CD4-positive, alpha-beta T cell treated with Interleukin-10 for 1 hour (primary cell): ENCODE results near the gene PLEKHN1.

Source experiments
- DNase-seq: peaks from one replicate; pipeline ENCODE4 v3.0.0-alpha.2; 2020

The PLEKHN1 gene

GRCh38 chr1:931380-932172 lies 34.7 kb upstream of the PLEKHN1 start:
- no peak for DNase-seq

DNA sequence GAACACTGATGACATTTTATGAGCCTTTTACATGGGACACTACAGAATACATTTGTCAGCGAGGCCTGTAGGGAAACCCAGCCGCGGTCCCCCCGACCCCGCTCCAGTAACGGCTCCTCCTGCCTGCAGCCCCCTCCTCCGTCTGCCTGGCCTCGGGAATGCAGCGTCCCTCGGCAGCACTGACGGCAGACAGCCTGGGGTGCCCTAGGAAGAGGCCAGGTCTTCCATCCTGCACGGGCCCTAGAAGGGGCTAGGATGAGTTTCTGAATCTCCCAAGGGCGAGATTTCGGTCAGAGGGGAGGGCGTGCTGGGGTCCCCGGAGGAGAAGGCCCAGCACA lies 34.1 kb upstream of the PLEKHN1 start:
- DNase-seq: no peak

DNA sequence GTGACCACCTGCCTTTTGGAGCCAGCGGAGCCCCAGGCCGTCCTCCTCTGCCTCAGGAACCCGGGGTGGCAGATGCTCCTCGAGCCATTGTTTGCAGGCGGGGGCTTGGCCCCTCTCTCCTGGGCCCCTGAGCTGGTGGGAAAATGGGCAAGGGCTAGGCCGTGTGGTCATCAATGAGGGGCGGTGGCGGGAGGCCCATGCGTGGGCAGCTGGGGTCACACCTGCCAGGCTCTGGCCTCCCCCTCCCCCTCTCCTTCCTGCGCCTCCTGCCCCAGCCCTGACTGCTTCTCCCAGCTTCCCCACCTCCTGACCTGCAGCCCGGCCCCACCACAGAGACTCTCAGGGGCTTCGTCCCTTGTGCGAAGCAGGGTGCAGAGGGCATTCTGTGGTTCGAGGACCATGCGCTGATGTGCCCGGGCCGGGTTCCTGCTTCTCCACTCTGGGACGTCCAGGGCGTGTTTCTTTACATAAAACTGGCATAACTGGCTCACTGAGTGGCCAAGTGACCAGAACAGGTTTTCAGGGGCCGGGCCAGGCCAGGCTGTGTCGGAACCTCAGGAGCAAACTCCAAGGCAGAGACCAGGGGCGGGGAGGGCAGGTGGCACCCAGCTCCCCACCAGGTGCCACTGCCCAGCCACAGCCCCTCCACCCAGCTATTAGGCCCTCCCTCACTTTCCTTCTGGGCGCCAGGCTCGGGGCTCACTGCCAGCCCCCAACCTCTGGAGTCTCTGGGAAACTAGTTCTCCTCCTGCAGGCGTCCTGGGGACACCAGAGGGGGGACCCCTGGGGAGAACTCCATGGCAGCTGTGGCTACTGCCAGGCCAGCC lies 33.3 kb upstream of the PLEKHN1 start:
- no peak for DNase-seq

- no peak for DNase-seq
Observed at GRCh38 chr1:933603-933940, 32.7 kb upstream of the PLEKHN1 start.

- no peak for DNase-seq
Observed at GRCh38 chr1:934991-935750, 31.1 kb upstream of the PLEKHN1 start.

DNA sequence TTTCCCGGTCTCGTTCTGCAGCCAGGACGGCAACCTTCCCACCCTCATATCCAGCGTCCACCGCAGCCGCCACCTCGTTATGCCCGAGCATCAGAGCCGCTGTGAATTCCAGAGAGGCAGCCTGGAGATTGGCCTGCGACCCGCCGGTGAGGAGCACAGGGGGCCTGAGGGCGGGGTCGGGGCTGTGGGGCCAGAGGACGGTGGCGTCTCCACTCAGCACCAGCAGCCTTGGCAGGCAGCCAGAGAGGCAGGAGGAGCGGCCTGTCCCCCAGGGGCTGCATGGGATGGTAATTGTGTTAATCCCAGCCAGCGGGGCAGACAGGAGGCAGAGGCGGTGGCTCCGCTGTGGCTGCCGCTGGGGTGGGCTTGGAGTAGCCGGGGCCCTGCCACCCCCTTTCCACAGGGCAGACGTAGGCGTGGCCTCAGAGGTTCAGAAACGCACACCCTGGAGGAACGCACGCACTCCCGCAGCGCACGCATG lies 30.5 kb upstream of the PLEKHN1 start:
- no peak for DNase-seq

- no peak for DNase-seq
Observed at GRCh38 chr1:936348-937264, 29.7 kb upstream of the PLEKHN1 start.

GRCh38 chr1:937521-937920 lies 28.8 kb upstream of the PLEKHN1 start:
- DNase-seq: no peak

DNA sequence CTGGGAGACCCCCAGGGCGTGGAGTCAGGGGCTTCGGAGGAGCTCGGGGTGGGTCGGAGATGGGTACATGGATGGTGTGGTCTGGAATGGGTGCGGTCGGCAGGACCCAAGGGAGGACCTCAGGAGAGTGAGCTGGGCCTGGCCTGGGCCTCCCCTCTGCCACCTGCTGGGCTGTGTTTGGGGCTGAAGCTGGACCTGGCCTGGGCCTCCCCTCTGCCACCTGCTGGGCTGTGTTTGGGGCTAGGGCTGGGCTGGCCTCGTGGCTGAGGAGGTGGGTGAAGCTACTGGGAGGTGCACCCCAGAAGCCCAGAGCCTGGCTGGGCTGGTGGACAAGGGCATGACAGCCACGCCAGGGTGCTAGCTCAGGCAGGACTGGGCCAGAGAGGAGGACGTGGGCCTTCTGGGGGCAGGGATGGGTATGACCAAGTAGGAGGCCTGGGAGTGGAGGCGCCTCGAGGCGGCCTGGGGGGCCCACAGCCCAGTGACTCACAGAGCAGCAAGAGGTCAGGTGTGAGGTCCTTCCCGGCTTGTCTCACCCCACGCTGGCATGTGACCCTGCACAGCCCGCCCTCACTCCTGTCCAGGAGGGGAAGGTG lies 28.1 kb upstream of the PLEKHN1 start:
- no peak for DNase-seq

DNA sequence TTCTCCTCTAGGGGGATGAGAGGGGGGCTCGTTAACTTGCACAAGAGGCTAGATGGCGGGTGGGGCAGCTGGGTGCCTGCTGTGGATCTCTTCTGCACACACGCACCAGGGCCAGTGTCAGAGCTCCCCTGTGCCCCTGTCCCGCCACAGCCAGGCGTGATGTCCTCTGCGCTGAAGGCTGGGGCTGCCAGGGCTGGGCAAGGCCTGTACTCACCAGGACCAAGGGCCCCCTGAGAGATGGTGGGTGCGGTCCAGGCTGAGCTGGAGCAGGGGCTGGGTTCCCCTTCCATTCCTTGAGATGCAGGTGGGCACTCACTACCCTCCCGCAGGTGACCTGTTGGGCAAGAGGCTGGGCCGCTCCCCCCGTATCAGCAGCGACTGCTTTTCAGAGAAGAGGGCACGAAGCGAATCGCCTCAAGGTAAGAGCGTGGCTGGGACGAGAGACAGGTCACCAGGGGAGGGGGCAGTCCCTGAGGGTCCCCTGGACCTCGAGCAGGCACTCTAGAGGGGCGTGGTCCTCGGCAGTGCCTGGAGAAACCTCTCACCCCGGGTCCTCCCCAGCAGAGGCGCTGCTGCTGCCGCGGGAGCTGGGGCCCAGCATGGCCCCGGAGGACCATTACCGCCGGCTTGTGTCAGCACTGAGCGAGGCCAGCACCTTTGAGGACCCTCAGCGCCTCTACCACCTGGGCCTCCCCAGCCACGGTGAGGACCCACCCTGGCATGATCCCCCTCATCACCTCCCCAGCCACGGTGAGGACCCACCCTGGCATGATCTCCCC lies 27.4 kb upstream of the PLEKHN1 start:
- DNase-seq: no peak

DNA sequence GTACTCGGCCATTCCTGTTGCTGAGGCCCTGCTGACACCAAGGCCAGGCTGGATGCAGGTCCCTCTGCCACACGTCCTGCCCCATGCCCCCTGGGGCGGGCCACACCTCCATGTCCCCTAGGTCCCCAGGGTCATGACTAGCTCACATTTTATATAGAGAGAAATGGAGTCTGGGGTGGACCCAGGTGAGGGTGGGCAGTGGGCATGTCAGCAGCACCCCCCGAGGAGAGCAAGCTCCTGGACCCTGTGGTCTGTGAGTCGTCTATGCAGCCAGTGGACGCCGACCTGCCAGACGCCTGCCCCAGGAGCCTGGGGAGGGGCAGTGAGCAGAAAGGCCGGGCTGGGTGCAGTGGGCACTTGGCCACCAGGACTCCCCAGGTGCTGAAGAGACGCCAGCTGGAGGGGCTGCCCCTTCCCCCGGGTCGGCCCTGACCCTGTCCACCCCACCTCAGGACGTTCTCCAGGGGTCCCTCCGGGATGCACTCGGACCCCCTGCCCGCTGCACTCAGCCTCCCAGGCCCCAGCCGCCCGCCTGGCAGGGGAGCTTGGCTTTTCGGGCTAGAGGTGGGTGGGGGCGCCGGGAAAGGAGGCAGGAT lies 26.7 kb upstream of the PLEKHN1 start:
- no peak for DNase-seq

GRCh38 chr1:940107-941014 lies 25.9 kb upstream of the PLEKHN1 start:
- no peak for DNase-seq

GRCh38 chr1:941015-941587 lies 25.2 kb upstream of the PLEKHN1 start:
- no peak for DNase-seq

DNA sequence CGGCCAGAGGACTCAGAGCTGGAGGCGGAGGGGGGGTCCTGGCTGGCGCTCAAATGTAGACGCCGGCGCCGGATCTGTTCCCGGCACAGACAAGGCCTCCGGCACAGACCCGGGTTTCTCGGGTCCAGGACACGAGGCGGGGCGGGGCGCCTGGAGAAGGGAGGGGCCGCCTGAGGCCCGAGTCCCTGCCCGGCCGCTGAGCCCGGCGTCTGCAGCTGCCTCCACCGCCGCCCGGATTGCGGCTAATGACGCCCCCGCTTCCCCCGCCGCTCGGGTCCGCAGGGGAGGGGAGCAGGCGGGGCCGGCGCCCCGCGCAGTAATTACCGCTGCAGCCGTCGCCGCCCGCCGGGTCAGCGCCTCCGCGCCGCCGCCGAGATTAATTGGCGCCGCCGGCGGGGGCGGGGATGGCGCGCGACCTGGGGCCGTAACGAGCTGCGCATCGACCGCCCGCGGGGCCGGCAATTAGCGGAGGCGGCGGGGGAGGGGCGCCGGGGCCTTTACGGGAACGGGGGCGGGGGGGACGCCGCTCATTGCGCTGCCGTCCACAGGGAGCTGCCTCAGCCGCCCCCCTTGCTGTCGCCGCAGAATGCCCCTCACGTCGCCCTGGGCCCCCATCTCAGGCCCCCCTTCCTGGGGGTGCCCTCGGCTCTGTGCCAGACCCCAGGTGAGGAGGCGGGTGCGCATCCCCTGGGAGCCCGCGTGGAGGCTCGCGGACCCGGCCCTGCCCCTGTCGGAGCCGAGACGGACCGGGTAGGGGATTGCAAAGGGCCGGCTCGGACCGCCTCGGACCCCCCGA lies 24.5 kb upstream of the PLEKHN1 start:
- DNase-seq: no peak

- DNase-seq: no peak
Observed at GRCh38 chr1:942411-942821, 23.9 kb upstream of the PLEKHN1 start.

GRCh38 chr1:942864-943533 lies 23.3 kb upstream of the PLEKHN1 start:
- no peak for DNase-seq

- DNase-seq: no peak
Observed at GRCh38 chr1:943545-944340, 22.5 kb upstream of the PLEKHN1 start.
